ENCODE data around the gene ERRFI1.

DNA sequence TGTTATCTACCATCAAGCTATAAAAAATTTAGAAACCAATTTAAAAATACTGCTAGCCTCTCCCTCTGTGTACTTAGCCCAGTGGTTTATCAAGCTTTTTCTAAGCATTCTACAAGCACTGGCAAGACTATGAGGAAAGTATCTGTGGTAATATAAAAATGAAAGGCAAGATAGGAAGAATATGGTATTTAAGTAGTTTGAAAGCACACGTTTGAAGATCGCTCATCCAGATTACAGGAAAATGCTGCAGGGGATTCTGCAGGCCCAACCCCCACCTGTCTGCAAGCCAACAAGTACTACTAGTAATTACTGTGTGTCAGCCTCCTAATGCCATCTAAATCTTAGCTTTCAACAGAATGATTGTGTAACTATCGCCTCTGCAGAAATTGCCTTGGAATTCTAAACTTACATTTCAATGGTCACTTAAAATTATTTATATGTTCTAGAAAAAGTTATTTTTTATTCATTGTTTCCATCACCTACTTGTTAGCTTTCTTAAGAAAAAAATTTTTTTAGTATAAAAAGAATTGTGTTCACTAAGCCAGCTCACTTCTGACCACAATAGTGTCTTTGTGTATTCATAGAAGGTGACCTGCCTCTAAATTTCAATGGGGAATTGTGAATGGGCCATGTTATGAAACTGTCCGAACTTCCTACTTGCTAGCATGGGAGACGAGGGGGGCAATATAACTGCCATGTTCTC is 8.5 kb downstream of the ERRFI1 start:
- TF ChIP-seq POLR2AphosphoS5 (IDR thresholded peaks at IDR 0.05; ENCODE audit: low read depth, low read length), result peak; percentile 61; the same call in 1 of the 2 replicates
- TF ChIP-seq, protein P1, sequence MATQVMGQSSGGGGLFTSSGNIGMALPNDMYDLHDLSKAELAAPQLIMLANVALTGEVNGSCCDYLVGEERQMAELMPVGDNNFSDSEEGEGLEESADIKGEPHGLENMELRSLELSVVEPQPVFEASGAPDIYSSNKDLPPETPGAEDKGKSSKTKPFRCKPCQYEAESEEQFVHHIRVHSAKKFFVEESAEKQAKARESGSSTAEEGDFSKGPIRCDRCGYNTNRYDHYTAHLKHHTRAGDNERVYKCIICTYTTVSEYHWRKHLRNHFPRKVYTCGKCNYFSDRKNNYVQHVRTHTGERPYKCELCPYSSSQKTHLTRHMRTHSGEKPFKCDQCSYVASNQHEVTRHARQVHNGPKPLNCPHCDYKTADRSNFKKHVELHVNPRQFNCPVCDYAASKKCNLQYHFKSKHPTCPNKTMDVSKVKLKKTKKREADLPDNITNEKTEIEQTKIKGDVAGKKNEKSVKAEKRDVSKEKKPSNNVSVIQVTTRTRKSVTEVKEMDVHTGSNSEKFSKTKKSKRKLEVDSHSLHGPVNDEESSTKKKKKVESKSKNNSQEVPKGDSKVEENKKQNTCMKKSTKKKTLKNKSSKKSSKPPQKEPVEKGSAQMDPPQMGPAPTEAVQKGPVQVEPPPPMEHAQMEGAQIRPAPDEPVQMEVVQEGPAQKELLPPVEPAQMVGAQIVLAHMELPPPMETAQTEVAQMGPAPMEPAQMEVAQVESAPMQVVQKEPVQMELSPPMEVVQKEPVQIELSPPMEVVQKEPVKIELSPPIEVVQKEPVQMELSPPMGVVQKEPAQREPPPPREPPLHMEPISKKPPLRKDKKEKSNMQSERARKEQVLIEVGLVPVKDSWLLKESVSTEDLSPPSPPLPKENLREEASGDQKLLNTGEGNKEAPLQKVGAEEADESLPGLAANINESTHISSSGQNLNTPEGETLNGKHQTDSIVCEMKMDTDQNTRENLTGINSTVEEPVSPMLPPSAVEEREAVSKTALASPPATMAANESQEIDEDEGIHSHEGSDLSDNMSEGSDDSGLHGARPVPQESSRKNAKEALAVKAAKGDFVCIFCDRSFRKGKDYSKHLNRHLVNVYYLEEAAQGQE (IDR thresholded peaks at IDR 0.05; ENCODE audit: insufficient read depth in 1 of 2, low read depth in 2 of 2, low read length in 2 of 2), result no peak
- peak; percentile 60; the same call in 1 of the 2 replicates for TF ChIP-seq SIN3A (IDR thresholded peaks at IDR 0.05; ENCODE audit: borderline replicate concordance, insufficient read depth, low read length)

Data from PFSK-1 (cell line).